ENCODE results near the gene KRT81.

KRT81 gene

GRCh38 chr12:52291267-52291935 is at the start of gene KRT81:
Gene KRT81, minus strand, starts transcription at chr12:52291534. Its CDS starts 69 bp downstream, at chr12:52291465.
- DNase-seq (ENCODE audit: low read depth), result no peak

GRCh38 chr12:52338241-52338960 is 47.1 kb upstream of the KRT81 start:
- DNase-seq (ENCODE audit: low read depth), result no peak

GRCh38 chr12:52337054-52337453 is 45.7 kb upstream of the KRT81 start:
- DNase-seq (ENCODE audit: low read depth), result no peak

- DNase-seq (ENCODE audit: low read depth), result no peak
Observed at GRCh38 chr12:52336641-52337040, 45.3 kb upstream of the KRT81 start.

GRCh38 chr12:52335598-52336262 is 44.4 kb upstream of the KRT81 start:
- DNase-seq (ENCODE audit: low read depth), result no peak

- DNase-seq (ENCODE audit: low read depth), result no peak
Observed at GRCh38 chr12:52334185-52334584, 42.9 kb upstream of the KRT81 start.

GRCh38 chr12:52333321-52333720 is 42.0 kb upstream of the KRT81 start:
- DNase-seq (ENCODE audit: low read depth), result no peak

- no peak for DNase-seq (ENCODE audit: low read depth)
Observed at GRCh38 chr12:52332381-52332780, 41.0 kb upstream of the KRT81 start.

- no peak for DNase-seq (ENCODE audit: low read depth)
Observed at GRCh38 chr12:52331833-52332232, 40.5 kb upstream of the KRT81 start.

- DNase-seq (ENCODE audit: low read depth), result no peak
Observed at GRCh38 chr12:52331039-52331438, 39.7 kb upstream of the KRT81 start.

- no peak for DNase-seq (ENCODE audit: low read depth)
Observed at GRCh38 chr12:52327830-52328500, 36.6 kb upstream of the KRT81 start.

GRCh38 chr12:52327052-52327829 is 35.9 kb upstream of the KRT81 start:
- DNase-seq (ENCODE audit: low read depth), result peak; percentile 87

- DNase-seq (ENCODE audit: low read depth), result no peak
Observed at GRCh38 chr12:52324153-52324444, 32.8 kb upstream of the KRT81 start.

- no peak for DNase-seq (ENCODE audit: low read depth)
Observed at GRCh38 chr12:52323416-52324152, 32.2 kb upstream of the KRT81 start.

- DNase-seq (ENCODE audit: low read depth), result no peak
Observed at GRCh38 chr12:52323001-52323400, 31.7 kb upstream of the KRT81 start.

GRCh38 chr12:52322069-52322468 is 30.7 kb upstream of the KRT81 start:
- no peak for DNase-seq (ENCODE audit: low read depth)

GRCh38 chr12:52321418-52321817 is 30.1 kb upstream of the KRT81 start:
- DNase-seq (ENCODE audit: low read depth), result no peak

GRCh38 chr12:52320784-52321400 is 29.6 kb upstream of the KRT81 start, which contains the start of gene KRT83:
Gene KRT83, minus strand, starts transcription at chr12:52321398. Its CDS starts 63 bp downstream, at chr12:52321335.
- DNase-seq (ENCODE audit: low read depth), result no peak

GRCh38 chr12:52319097-52319496 is 27.8 kb upstream of the KRT81 start:
- DNase-seq (ENCODE audit: low read depth), result no peak

- no peak for DNase-seq (ENCODE audit: low read depth)
Observed at GRCh38 chr12:52318241-52318990, 27.1 kb upstream of the KRT81 start.
